ENCODE data around the gene ZSCAN31.
"Not testable (repeated sequence)": the region's sequence is repeated elsewhere in the genome, so short reads cannot be mapped to it uniquely, and the experiment has no call there.

ZSCAN31 gene

DNA sequence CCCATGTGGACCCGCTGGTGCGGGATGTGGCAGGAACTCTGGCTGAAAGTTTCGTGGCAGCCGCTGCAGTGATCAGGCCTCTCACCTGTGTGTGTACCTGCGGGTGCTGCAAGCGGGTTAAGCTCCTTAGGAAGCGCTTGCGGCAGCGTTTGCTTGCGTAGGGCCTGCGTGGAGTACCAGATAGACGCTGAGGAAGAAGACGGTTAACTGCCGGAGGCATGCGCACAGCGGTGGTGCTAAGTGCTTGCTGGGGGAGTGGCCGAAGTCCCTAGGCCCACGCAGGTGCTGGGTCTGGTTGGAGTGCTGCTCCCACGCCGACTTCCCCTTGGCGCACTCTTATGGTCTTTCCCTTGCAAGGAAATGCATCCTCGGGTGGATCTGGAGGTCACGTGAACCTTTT lies 23.0 kb downstream of the ZSCAN31 start:
- DNase-seq: no peak

DNA sequence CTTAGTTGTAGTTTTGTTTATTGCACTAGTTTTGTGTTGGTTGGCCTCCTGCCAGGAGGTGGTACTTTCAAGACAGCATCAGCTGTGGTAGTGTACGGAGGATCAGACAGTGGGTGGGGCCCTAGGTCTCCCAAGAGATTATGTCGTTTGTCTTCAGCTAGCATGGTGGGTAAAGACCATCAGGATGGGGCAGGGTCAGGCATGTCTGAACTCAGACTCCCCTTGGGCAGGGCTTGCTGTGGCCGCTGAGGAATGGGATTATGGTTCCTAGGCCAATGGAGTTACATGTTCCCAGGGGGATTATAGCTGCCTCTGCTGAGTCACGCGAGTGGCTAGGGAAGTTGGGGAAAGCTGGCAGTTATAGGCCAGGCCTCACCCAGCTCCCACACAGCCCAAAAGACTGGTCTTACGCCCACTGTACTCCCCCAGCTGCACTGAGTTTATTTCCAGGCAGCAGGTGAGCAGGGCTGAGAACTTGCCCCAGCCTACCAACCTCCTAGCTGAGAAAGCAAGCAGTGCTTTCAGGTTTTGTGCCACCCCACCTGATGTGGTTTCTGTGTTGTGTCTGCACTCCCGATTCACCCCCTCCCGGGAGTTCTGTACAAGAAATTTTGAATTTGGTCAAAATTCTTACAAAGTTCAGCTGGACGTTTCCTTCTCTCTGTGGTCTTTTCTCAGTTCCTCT lies 24.7 kb downstream of the ZSCAN31 start:
- DNase-seq: no peak

DNA sequence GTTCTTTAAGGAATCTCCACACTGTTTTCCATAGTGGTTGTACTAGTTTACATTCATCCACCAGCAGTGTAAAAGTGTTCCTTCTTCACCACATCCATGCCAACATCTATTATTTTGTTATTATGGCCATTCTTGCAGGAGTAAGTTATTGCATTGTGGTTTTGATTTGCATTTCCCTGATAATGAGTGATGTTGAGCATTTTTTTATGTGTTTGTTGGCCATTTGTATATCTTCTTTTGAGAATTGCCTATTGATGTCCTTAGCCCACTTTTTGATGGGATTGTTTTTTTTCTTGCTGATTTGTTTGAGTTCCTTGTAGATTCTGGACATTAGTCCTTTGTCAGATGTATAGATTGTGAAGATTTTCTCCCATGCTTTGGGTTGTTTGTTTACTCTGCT lies 29.6 kb downstream of the ZSCAN31 start:
- not testable (repeated sequence) for DNase-seq

DNA sequence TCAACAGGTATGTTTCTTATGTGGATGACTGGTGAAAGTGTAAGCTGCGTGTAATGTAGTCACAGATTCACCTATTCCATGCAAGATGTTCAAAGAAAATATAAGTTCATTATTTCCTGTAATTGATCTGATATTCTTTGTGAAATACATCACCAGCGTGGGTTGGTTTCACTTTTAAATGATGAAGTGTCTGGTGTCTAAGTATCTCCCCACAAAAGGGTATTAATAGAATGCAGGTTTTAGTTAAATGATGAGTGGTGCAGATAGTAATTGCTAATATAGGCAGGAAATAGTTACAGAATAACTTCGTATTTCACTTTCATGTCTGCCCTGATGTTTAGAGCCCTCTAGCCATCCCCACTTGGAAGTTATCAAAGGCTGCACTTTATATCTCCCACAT lies 32.4 kb downstream of the ZSCAN31 start:
- DNase-seq: no peak

DNA sequence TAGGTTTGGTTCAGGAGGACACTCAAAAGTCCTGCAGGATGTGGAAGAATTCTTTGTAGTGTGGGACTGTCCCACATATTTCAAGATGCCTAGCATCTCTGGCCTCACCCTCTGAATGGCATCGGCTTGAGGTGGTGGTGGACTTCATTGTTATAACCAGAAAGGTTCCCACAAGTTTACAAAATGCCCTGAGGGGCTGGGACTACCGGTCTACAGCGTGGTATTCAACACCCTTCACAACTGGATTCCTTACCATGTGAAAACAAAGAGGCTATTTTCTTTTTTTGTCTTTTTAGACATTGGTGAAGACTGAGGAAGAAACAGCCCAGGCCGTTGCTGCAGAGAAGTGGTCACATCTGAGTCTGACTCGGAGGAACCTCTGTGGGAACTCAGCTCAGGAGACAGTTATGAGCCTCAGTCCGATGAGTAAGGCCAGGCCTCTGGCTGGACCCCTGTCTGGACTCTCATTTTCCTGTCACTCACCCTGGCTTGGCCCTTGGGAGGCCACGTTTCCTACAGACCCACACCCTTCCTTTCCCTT lies 39.4 kb downstream of the ZSCAN31 start:
- DNase-seq: no peak

DNA sequence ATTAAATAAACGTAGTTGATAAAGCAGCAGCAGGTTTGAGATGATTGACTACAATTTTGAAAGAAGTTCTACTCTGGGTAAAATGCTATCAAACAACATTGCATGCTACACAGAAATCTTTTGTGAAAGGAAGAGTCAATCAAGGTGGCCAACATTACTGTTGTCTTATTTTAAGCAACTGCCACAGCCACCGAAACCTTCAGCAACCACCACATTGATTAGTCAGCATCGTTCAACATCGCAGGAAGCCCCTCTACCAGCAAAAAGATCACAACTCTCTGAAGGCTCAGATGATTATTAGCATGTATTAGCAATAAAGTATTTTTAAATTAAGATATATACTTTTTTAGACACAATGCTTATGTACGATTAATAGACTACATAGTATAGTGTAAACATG lies 40.6 kb downstream of the ZSCAN31 start:
- DNase-seq: no peak

DNA sequence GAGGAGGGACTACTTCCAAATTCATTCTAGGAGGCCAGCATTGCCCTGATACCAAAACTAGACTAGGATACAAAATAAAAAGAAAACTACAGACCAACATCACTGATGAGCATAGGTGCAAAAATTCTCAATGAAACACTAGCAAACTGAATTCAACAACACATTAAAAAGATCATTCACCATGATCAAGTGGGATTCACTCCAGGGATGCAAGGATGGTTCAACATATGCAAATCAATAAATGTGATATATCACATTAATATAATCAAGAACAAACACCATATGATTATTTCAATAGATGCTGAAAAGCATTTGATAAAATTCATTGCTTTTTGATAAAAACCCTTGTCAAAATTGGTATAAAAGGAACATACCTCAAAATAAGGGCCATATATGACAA lies 44.4 kb downstream of the ZSCAN31 start:
- no peak for DNase-seq

DNA sequence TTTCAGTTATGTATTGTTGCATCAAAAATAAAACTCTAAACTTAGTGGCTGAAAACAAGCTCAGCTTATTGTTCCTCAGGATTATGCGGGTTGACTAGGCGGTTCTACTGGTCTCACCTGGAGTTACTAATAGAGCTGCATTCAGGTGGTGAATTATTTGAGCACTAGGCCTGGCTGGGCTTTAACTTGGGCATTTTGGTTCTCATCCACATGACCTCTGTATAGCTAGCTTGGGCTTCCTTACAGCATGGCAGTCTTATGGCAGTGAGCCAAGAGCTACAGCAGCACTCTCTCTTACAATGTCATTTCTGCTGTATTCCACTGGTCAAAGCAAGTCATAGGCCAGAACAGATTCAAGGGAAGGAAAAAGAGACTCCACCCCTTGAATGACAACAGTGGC lies 53.0 kb downstream of the ZSCAN31 start:
- DNase-seq: no peak

DNA sequence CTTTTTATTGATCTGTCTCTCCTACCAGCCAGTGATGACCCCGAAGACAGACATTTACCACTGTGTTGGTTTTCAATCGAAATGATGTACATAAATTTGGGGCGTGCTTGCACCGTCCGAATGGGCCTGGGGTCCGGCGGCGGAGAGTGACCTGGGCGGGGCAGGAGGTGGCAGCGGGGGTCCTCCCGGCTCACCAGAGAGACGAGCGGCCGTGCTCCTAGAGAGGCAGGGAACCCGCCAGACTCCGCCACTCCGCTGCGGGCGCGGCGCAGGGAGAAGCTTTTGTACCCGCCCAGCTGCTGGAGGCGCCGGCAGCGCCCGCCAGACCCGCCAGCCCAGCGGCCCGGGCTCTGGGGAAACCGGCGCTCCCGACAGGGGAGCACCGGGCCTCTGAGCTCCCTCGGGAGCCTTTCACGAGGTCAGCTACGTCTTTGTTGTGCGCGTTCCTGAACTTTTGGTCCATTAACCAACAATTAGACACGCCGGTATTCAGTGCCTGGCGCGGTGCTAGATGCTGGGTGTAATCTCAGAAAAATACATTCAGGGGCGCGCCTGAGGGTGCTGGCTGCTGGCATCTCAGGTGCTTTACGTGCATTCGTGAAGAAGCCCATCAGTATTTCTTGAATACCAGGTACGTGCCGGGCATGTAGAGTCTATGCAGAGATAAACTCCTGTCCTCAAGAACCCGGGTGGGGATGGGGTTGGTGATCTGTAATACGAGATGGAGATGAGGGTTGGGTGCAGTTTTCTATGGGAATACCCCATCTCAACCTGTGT lies 54.5 kb downstream of the ZSCAN31 start, which contains the start of gene PGBD1:
Gene PGBD1 (plus strand): TSS at position 285 of the 777 bp plus-strand sequence. CDS start 2,242 bp downstream, outside the sequence.
- peak; percentile 84 for DNase-seq

DNA sequence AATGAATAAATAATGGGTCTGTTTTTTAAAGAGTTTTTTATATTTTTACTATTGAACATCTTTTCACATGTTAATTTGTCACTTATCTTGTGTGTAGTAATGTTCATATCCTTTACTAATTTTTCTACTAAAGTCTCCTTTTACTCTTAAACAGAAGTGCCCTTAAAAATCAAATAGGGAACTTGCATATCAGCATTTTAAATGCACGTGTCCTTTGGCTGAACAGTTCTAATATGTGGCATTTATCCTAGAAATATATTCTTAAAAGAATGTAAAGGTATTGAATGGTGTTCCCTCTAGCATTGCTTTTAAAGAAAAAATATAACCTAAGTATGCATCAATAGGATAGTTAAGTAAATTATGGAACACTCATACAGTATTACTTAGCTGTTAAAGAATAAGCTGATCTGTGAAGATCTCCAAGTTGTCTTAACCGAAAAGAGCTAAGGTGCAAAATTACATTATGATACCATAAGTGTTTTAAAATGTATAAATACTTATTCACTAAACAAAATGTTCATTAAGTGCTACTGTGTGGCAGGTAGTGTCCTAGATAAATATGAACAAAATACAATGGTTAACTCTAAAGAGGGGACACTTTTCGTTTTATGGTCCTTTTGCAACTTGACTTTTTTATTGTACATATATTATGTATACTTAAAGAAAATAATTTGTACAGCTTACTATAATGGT lies 55.2 kb downstream of the ZSCAN31 start:
- no peak for DNase-seq

DNA sequence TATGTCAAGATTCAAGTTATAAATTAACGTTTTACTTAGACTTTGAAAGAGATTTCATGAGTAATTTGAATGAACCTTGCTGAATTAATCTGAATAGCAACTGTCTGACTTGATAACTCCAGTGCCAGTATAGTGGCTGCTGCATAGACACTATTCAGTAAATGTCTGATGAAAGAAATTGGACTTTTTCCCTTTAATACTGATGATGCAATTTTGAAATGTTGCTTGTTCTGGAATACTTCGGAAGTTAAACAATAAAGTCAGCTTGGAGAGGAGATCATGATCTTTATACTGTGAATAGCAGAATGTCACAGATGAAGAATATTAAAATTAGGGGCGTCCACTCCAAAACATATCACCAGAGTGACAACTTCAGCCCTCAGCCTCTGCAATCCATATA lies 58.2 kb downstream of the ZSCAN31 start:
- no peak for DNase-seq

DNA sequence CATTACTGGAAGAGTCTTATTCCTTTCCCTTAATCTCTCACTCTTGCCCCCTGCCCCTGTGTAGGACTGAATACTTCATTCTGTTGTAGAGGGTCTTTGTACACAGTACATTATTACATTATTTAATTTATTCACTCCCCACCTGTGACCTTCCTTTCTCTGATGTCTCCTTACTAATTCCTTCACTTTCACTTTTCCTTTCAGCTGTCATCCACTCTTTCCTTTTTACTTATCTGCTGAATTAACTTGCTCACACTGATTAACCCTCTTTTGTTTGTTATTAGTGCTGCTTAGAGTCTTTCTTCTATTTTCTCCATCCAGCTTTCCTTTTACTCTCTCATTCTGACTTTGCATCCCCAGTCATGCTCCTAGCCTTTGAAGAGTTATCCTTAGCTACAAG lies 61.1 kb downstream of the ZSCAN31 start:
- DNase-seq: no peak

All from right forelimb (tissue), 1 donor.